SU-DHL-6 (cell line): Measurements from ENCODE around the gene SDK2.

Source experiments
- H2AFZ ChIP-seq: fragments of 200-600 bp; sonication (generic); 2 replicates; pipeline ENCODE4 v1.6.1; 2014; ENCODE audit warnings: low read depth, mild to moderate bottlenecking, moderate library complexity, mixed read lengths, antibody characterized with exemption, low read length; ENCODE audit not compliant: severe bottlenecking
- H3F3A ChIP-seq: fragments of 200-600 bp; shearing (Covaris generic); 2 replicates; pipeline ENCODE4 v1.6.0; 2016; ENCODE audit warnings: antibody characterized with exemption, mild to moderate bottlenecking; ENCODE audit not compliant: insufficient read depth
- H3K27ac ChIP-seq: fragments of 200-600 bp; sonication (generic); 2 replicates; pipeline ENCODE4 v1.5.1; 2016; ENCODE audit warnings: low read depth, mild to moderate bottlenecking, low read length, moderate library complexity, mixed read lengths
- H3K27me3 ChIP-seq: fragments of 200-600 bp; sonication (generic), shearing (Covaris generic); 2 replicates; pipeline ENCODE4 v1.6.0; 2014; ENCODE audit warnings: mild to moderate bottlenecking, low read length
- H3K36me3 ChIP-seq: fragments of 200-600 bp; sonication (generic); 2 replicates; pipeline ENCODE4 v1.6.1; 2014; ENCODE audit warnings: mild to moderate bottlenecking, low read length, mixed read lengths
- H3K4me2 ChIP-seq: fragments of 300-600, 200-600 bp; shearing (Covaris generic), sonication (generic); 2 replicates; pipeline ENCODE4 v1.6.0; 2014; ENCODE audit warnings: low read length, low read depth, mild to moderate bottlenecking; ENCODE audit not compliant: poor library complexity, severe bottlenecking
- H3K4me3 ChIP-seq: fragments of 200-600 bp; sonication (generic); 2 replicates; pipeline ENCODE4 v1.5.1; 2014; ENCODE audit warnings: antibody characterized with exemption, low read length, mild to moderate bottlenecking, mixed read lengths; ENCODE audit not compliant: insufficient read depth, poor library complexity, severe bottlenecking
- H3K79me2 ChIP-seq: fragments of 200-600 bp; sonication (generic); 2 replicates; pipeline ENCODE4 v1.6.1; 2014; ENCODE audit warnings: mild to moderate bottlenecking, low read length, moderate library complexity; ENCODE audit not compliant: insufficient read depth
- H3K9ac ChIP-seq: fragments of 200-600 bp; sonication (generic); 2 replicates; pipeline ENCODE4 v1.7.0; 2014; ENCODE audit warnings: mild to moderate bottlenecking, low read length
- H3K9me2 ChIP-seq: fragments of 200-600 bp; sonication (generic); replicated peaks from 2 replicates; pipeline ENCODE4 v1.6.1; 2014; ENCODE audit warnings: low read length; ENCODE audit not compliant: insufficient read depth
- H3K9me3 ChIP-seq: fragments of 200-600 bp; sonication (generic); 2 replicates; pipeline ENCODE4 v1.6.1; 2014; ENCODE audit warnings: low read length, mixed read lengths; ENCODE audit not compliant: insufficient read depth
- H4K20me1 ChIP-seq: fragments of 200-600 bp; sonication (generic); 2 replicates; pipeline ENCODE4 v1.6.1; 2014; ENCODE audit warnings: low read depth, mild to moderate bottlenecking, antibody characterized with exemption, low read length, moderate library complexity, mixed read lengths
- EZH2phosphoT487 ChIP-seq: fragments of 200-600 bp; sonication (generic), shearing (Covaris generic); conservative IDR thresholded peaks from 2 replicates; pipeline ENCODE4 v1.6.1; 2018; ENCODE audit warnings: mild to moderate bottlenecking, antibody characterized with exemption, low read length, moderate library complexity, mixed read lengths
- TF ChIP-seq, protein P1 (sequence below): fragments of 200-600 bp; sonication (generic); IDR thresholded peaks from one replicate; pipeline ENCODE4 v1.5.1; 2017; ENCODE audit warnings: antibody characterized with exemption, mild to moderate bottlenecking, low read length, moderate library complexity; ENCODE audit not compliant: insufficient read depth, poor library complexity, severe bottlenecking

Gene SDK2

DNA sequence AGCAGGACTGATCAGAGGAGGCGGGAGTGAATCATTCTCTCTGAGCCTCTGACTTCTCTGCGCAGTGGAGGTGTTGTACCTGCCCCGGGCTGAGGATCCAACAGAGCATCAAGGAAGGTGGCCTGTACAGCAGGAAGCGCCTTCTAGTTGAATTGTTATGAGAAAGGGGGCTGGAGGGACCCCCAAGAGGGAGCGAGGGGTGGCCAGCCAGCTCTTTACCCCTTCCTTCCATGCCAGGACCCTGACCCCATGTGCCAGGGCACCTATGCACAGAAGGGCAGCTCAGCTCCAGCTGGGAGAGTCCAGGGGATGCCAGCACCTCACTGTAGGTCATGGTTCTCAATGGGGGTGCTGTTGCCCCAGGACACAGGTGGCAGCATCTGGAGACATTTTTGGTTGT is 149.3 kb downstream of the SDK2 start:
- Histone ChIP-seq H3K27ac (no peak overlapping the region), H4K20me1 (no peaks in the 10 kb centered on the region), H3K9ac (no peak overlapping the region), H3K79me2 (no peaks in the 10 kb centered on the region), H3K4me2 (no peak overlapping the region), H3K36me3 (no peaks in the 10 kb centered on the region), H3F3A (no peaks in the 10 kb centered on the region), H3K9me3 (no peaks in the 10 kb centered on the region), H2AFZ (no peak overlapping the region), H3K27me3 (no peaks in the 10 kb centered on the region), H3K9me2 (no peaks in the 10 kb centered on the region), H3K4me3 (no peak overlapping the region)
- TF ChIP-seq, protein P1, sequence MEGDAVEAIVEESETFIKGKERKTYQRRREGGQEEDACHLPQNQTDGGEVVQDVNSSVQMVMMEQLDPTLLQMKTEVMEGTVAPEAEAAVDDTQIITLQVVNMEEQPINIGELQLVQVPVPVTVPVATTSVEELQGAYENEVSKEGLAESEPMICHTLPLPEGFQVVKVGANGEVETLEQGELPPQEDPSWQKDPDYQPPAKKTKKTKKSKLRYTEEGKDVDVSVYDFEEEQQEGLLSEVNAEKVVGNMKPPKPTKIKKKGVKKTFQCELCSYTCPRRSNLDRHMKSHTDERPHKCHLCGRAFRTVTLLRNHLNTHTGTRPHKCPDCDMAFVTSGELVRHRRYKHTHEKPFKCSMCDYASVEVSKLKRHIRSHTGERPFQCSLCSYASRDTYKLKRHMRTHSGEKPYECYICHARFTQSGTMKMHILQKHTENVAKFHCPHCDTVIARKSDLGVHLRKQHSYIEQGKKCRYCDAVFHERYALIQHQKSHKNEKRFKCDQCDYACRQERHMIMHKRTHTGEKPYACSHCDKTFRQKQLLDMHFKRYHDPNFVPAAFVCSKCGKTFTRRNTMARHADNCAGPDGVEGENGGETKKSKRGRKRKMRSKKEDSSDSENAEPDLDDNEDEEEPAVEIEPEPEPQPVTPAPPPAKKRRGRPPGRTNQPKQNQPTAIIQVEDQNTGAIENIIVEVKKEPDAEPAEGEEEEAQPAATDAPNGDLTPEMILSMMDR, result no peak
- TF ChIP-seq EZH2phosphoT487, result no peak

DNA sequence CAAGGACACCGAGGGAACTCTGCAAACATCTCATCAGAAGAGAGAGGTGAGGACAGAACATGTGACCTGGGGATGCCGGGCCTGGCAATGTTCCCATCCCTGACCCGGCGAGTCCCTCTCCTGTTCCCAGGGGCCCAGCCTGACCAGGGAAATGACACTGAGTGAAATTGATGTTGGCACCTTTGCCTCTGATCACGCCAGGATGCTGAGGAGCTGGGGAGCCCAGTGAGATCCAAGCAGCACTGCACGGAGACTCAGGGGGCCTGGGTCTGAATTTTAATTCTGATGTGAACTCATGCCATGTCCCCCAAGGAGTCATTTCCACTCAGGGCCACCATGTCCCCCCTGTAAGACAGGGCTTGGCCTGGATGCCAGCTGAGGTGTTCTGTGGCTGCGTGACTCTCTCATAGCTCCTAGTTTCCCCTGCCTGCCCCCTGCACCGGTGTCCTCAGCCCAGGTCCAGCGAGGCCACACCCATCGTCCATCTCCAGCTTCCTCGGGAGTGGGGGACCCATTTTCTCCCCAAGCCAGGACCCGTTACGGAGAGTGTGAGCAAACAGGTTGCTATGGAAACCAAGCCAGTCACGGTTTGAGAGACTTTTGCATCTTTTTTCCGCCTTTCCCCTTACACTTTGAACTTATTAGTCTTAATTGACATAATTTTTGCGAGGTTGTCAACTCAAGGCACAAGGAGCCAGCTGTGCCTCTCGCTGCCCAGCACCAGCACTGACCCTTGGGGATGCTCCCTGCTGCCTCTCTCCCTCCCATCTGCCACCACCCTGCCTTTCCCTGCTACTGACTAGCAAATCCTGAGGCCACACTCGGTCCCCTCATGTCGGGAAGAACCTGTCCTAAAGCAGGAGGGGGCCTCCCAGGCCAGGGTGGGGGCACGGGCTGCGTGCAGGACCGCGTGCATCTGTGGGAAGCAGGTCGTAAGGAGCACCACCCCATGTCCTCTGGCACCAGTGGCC is 150.0 kb downstream of the SDK2 start:
- no peaks in the 10 kb centered on the region for H4K20me1 ChIP-seq
- H3K9ac ChIP-seq, result no peak overlapping the region
- no peaks in the 10 kb centered on the region for H3K36me3 ChIP-seq
- H3K9me3 ChIP-seq, result no peaks in the 10 kb centered on the region
- no peaks in the 10 kb centered on the region for H3F3A ChIP-seq
- no peaks in the 10 kb centered on the region for H3K27me3 ChIP-seq
- no peak overlapping the region for H3K4me3 ChIP-seq
- no peak for TF ChIP-seq EZH2phosphoT487
- TF ChIP-seq, protein P1, result no peak
- no peaks in the 10 kb centered on the region for H3K79me2 ChIP-seq
- H3K4me2 ChIP-seq, result no peak overlapping the region
- H3K27ac ChIP-seq, result no peak overlapping the region
- no peak overlapping the region for H2AFZ ChIP-seq
- no peaks in the 10 kb centered on the region for H3K9me2 ChIP-seq

DNA sequence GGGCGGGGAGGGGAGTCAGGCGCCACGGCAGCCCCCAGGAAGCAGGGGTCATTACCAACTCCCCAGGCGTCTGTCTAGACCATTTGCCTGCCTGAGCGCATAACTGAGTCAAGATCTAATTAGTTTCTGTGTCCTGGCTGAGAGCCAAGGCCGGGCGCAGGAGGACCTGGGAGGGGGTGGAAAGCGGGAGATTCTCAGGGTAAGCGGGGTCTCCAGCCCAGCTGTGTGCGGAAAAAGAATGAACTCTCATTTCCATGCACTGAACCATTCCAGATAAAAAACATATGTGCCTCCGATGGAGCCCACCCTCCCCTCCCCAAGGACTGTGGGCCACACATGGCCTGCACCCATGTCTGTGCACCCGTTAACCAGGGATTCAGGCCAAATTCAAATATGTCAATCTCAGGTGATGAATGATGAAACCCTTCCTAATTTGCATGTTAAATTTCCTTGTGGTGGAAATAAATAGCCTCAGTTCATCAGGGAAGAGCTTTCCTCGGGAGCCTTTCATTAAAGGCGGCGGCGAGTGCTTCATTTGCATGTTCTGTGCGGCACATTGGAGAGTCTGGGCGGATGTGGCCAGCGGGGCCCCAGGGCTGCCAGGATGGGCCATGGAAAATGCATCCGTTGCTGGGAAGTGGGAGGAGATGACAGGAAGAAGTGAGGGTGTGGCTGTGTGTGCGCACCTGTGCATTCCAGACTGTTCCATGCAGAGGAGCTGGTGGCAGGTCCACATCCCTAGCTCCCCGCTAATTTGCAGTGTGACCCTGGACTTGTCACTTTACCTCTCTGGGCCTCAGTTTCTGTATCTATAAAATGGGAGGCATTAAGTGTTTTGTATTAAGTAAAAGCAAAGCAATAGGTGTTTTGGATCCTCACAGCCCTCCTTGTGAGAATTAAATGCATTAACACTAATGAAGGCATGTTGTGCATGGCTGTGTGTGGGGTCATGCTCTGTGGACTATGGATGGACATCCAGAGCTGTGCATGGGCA is 151.1 kb downstream of the SDK2 start:
- TF ChIP-seq, protein P1, result no peak
- TF ChIP-seq EZH2phosphoT487, result no peak
- no peaks in the 10 kb centered on the region for H3K27me3 ChIP-seq

More for the DNA sequence above, 151.1 kb downstream of the SDK2 start:
- Histone ChIP-seq H3K27ac (no peak overlapping the region), H3K4me2 (no peak overlapping the region), H3K9me2 (no peaks in the 10 kb centered on the region), H3F3A (no peaks in the 10 kb centered on the region), H3K36me3 (no peaks in the 10 kb centered on the region), H2AFZ (no peak overlapping the region), H4K20me1 (no peaks in the 10 kb centered on the region), H3K9me3 (no peaks in the 10 kb centered on the region), H3K4me3 (no peak overlapping the region), H3K79me2 (no peaks in the 10 kb centered on the region), H3K9ac (no peak overlapping the region)
